D341Med (cell line): ENCODE results near the gene B4GALT2.

ENCODE experiments used
- DNase-seq: peaks from one replicate; pipeline ENCODE4 v3.0.0; 2012; ENCODE audit warnings: low spot score

Gene B4GALT2

DNA sequence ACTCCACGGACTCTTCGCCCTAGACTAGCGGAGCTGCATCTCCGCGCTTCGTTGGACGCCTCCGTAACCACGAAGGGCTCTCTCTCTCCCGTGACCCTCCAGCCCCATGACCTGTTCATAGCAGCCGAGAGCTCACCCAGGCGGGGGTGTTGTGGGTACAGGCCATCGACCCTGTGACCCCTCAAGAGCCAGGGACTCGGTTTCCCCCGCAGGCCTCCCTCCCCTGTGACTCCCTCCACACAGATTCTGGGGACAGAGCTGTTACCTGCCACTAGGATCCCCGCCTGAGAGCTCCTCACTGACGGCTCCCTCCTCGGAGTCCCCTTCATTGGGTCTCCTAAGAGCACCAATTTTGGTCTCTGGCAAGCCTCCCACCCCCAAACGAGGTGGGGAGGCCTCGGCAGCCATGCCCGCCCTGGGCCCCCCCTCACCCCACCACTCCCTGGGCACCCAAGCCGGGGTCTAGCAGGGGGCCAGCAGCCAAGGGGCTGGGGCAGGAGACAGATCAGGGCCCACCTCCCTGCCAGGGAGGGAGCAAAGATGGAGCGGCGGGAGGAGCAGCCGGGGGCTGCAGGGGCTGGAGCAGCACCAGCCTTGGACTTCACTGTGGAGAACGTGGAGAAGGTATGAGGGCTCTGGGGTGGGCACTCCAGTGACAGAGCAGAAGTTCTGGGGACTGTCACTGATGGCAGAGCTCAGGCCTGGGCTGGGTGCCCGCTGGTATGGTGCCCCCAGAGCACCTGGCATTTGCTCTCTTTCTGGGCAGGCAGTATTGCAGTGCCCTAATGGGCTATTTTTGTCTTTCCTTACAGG is 31.7 kb upstream of the B4GALT2 start:
- DNase-seq, result peak; percentile 38

- DNase-seq, result no peak
These were observed 31.1 kb upstream of the B4GALT2 start for GRCh38 chr1:43947874-43948437.

GRCh38 chr1:43949678-43950077 is 29.3 kb upstream of the B4GALT2 start:
- no peak for DNase-seq

GRCh38 chr1:43951021-43951985 is 27.7 kb upstream of the B4GALT2 start:
- no peak for DNase-seq

- DNase-seq, result peak; percentile 90
These were observed 26.2 kb upstream of the B4GALT2 start for GRCh38 chr1:43952731-43953346.

DNA sequence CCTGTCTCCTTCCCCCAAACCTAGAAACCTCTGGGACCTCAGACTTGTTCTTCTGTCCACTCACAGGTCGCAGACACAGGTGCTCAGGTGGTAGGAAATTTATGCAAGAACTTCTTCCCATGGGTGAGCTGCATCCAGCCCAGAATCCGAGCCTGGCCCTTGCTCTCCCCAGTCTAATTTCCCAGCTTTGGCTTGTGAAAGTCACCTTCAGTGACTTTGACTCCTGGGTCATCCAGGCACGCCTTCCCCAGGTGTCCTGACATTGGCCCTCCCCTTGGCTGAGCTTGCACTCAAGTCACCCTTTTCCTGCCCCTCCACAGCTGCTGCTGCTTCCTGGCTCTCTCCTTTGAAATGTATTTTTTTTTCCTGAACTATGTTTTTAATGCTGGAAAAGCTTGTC is 25.6 kb upstream of the B4GALT2 start:
- DNase-seq, result peak; percentile 30

DNA sequence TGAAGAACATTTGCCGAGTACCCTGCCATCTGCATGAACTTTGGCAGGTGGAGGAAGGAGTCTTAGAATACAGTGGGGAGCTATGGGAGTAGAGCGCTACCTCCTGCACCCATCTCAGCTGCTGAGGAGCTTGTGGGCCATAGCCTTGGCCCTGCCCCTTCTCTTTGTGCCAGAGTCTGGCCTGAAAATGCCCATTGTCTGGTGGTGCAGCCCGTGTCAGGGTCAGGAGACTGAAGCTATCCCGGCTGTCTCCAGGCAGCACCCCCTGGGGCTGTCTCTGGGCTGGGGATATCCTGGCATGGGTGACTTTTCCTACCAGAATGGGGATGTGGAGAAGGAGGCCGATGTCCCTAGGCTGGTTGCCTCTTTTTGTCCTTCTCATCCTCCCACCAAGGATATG is 25.0 kb upstream of the B4GALT2 start:
- DNase-seq, result no peak

GRCh38 chr1:43956234-43956633 is 22.8 kb upstream of the B4GALT2 start:
- DNase-seq, result no peak

DNA sequence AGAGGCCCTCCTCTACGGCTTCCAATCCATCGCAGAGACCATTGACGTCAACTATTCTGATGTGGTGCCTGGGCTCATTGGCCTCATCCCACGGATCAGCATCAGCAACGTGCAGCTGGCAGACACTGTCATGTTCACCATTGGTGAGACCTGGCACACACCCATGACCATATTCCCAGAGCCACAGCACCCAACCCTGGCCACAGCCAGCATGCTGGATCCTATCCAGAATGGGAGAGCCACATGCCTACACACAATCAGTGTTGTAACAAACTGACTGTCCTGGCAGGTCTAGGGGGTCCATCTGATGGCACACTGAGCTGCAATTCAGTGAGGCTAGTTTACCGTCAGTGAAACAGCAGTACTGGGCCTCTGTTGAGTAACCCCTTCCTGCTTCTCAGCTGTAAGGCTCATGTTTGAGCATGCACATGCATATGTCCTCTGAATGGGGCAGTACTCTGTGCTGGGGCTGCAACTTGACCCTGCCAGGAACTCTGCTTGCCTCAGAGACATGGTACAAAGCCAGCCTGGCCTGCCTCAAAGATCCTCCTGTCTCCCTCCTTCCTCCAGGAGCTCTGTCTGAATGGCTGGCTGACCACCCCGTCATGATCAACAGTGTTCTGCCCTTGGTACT is 21.5 kb upstream of the B4GALT2 start:
- no peak for DNase-seq

DNA sequence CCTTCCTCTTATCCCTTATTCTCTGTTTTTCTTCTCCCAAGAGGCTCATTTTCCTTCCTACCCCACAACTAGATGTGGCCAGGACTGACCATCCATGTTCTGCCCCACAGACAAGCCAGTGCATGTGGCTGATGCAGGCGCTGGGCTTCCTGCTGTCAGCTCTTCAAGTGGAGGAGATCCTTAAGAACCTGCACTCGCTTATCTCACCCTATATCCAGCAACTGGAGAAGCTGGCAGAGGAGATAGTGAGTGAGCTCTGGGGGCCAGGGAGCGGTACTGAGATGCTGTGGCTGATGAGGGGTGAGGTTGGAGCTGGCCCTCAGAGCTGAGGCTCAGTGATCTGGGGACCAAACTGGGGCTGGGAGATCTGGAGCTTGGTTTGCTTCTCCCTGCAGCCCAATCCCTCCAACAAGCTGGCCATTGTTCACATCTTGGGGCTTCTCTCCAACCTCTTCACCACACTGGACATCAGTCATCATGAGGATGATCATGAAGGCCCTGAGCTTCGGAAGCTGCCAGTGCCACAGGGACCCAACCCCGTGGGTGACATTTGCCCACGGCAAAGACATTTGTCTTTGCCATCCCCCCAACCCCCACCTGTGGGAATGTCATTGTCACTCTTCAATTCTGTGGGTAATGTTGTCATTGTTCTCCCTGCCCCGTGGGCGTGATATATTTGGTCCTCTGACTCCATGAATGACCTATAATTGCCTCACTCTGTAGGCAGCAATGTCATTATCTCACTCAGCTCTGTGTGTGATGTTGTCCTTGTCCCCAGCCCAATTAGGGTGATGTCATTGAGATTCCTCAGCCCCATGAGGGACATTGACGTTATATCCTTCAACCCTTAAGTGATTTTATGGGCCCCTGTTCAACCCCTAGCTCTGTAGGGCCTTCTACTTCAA is 20.4 kb upstream of the B4GALT2 start:
- no peak for DNase-seq

DNA sequence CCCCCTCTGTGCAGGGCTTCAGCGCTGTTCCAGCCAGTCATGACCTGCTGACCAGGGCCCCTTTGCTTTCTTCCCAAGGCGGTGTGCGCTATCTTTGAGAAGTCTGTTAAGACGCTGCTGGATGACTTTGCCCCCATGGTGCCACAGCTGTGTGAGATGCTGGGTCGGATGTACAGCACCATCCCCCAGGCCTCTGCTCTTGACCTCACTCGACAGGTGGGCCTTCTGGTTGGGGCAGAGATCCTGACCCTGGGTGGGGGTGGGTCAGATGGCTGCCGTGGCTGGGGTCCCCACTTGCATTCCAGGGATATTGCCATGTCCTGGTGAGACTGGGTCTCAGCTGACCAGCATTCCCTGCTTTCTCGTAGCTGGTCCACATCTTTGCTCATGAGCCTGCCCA is 18.2 kb upstream of the B4GALT2 start:
- DNase-seq, result no peak

- DNase-seq, result no peak
These were observed 17.3 kb upstream of the B4GALT2 start for GRCh38 chr1:43961692-43962091.

DNA sequence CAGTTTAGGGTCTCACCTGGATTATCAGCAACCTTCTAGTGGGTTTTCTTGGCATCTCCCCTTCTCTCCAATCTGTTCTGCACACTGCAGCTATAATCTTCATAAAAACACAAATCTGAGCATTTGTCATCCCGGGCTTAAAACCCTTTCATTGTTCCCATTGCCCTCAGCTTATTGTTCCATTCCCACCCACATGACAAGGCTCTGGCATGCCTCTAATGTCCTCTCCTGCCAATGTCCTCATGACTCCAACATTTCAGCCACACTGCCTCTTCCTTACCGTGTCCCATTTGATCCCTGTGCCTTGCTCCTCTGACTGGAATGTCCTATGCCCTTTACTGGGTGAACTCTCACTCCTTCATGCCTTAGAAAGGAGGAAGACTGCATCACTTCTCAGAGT is 16.7 kb upstream of the B4GALT2 start:
- DNase-seq, result no peak

GRCh38 chr1:43963006-43963405 is 16.0 kb upstream of the B4GALT2 start:
- no peak for DNase-seq

DNA sequence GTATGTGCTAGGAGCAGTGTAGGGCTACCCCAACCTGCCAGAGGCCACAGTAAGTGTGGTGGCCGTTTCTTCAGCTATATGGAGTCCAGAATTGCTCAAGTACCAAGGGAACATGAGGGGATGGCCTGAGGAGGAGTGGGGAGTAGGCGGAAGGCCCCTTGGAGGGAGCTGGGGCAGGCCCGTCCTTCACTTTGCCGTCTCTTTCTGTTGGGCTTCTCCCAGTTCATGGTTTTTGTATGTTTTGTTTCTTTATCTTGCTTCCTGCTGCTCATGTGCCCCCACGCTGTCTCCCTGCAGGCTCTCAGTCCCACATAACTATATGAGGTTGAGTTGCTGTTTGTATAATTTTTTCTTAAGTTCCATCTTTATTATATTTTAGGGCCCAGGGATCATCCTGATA is 15.1 kb upstream of the B4GALT2 start:
- no peak for DNase-seq

DNA sequence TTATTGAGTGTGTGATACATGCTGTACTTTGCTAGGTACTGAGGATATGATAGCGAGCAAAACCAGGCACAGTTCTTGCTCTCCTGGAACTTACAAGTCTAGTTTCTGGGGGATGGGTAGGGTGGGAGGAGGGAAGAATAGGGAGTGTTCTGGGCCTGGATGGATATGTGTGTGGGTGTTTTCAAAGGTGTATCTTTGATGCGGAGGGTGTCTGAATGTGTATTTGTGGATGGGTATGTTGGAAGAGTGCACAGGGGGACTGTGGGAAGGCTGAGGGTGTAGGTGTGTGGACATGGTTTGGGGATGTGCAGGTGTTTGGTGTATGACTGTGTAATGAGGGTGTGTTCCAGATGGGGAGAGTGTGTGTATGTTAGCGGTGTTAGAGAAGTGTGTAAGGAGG is 13.7 kb upstream of the B4GALT2 start:
- no peak for DNase-seq

DNA sequence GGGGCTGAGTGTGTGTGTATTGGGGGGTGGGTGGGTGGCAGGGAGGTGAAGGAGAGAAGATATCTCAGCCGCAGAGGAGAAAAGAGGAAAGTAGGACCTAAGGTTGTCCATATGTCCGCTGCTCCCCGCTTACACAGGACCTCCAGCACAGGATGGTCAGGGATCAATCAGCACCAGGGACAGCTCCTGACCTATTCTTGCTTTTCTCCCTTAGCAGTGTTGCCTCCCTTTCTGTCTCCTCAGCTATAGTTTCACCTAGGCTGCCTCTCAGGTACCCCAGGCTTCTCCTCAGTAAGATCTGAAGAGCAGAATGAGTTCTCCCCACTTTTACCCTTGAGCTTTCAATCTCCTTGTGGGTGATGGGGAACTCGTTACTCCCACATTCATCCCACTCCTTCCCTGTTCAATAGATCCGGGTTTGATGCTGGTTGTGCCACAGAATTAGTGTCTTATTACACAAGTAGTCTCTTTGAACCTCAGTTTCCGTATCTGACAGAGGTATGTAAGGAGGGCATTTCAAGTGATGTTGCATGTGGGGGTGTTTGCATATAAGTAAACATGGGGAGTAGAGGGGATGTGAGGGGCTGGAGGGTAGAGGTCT is 10.6 kb upstream of the B4GALT2 start:
- DNase-seq, result no peak

DNA sequence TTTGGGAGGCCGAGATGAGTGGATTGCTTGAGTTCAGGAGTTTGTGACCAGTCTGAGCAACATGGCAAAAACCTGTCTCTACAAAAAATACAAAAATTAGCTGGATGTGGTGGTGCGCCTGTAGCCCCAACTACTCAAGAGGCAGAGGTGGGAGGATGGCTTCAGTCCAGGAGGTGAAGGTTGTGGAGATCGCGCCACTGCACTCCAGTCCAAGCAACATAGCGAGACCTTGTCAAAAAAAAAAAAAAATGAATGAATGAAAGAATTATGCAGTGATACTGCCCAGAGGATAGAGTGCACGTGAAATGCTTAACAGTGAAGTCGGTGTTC is 9.6 kb upstream of the B4GALT2 start:
- DNase-seq, result no peak

DNA sequence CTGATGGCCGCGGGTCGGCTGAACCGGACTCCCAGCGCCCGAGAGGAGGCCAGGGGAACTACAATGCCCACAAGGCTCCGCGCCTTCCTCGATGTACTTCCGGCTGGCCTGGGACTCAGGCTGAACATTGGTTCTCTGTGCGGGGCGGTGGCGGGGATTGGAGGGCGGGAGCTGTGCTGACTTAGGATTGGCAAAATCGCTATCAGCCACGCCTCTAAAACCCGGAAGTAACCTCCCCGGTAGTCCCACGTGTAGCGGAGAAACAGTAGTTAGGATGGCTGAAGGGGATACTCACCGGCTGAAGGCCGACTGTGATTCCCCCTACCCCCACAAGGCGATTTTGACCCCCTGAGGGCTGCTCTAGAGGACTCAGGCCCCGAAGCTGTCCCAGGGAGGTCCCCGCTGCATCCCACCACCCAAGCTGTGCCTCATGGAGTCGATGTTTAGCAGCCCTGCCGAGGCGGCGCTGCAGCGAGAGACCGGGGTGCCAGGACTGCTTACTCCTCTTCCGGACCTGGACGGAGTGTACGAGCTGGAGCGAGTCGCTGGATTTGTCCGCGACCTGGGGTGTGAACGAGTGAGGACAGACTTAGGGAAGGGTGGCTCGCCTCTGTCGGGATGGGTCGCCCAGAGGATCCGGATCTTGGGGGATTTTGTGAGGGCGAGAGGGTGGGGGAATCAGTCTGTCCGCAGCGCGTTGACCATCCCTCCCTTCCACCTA is 9.1 kb upstream of the B4GALT2 start, which contains the start of gene DPH2:
Gene DPH2 (plus strand): TSS at position 265 of the 721 bp plus-strand sequence. CDS start 166 bp downstream, at position 431.
- DNase-seq, result peak; percentile 96

GRCh38 chr1:43970502-43970901 is 8.5 kb upstream of the B4GALT2 start:
- DNase-seq, result no peak
